ENCODE results near the gene DRG2. TPM values are rescaled to one million over a fixed set of nuclear protein-coding genes. Genes with fewer than 3 reads are reported as not detected.

Gene DRG2
- total and polyA plus RNA-seq, 7 experiments from 2014 or later: 37.7 to 54.7 (median 46.0) TPM

DNA sequence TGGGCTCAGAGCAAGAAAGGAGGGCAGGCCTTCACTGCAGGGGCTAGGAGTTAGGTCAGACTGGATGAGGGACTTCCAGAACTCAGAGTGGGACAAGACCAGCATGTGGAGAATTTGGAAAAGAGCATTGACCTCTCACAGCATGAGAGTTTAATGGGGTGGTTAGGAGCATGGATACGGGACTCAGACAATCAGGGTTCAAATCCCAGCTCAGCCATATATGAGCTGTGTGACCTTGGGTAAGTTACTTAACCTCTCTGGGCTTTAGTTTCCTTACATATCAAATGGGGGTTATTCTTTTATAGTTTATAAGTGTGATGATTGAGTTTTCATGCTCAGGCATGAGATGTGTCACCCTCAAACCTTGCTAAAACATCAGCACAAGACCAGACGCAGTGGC, 58.5 kb downstream of the DRG2 start:
- no peak for DNase-seq
- ChIA-PET CTCF (no interaction called here), POLR2A (no interaction called here)
- no peaks in the 10 kb centered on the region for H3K36me3 Mint-ChIP-seq
- no peaks in the 10 kb centered on the region for H3K9me3 Mint-ChIP-seq
- Histone ChIP-seq H3K36me3 (ENCODE audit: control insufficient read depth in 2 of 3, insufficient read depth in 3 of 3, low read length in 3 of 3) (no peaks in the 10 kb centered on the region), H3K27me3 (ENCODE audit: control insufficient read depth in 2 of 2, insufficient read depth in 2 of 2, low read length in 2 of 2) (no peaks in the 10 kb centered on the region), H3K4me1 (ENCODE audit: control insufficient read depth in 2 of 2, insufficient read depth in 2 of 2, low read length in 2 of 2) (peaks cover 0 to under 1% of the 10 kb centered on the region in 2 donors), H3K27ac (ENCODE audit: low read depth, low read length) (no peak overlapping the region), H3K9me3 (ENCODE audit: control insufficient read depth in 2 of 3, low read length in 3 of 3) (no peaks in the 10 kb centered on the region), H3K4me3 (ENCODE audit: low read length) (no peak overlapping the region)
- no peak overlapping the region for H3K4me3 Mint-ChIP-seq
- H3K4me1 Mint-ChIP-seq: peaks cover 0 to 4% (median 2%) of the 10 kb centered on the region in 7 donors
- ATAC-seq: no peak
- H3K27me3 Mint-ChIP-seq: no peaks in the 10 kb centered on the region
- intact Hi-C loops (cut with micrococcal nuclease): no loop called here
- H3K27ac Mint-ChIP-seq: peak overlapping the region in 1 of 9 donors; percentile 15

DNA sequence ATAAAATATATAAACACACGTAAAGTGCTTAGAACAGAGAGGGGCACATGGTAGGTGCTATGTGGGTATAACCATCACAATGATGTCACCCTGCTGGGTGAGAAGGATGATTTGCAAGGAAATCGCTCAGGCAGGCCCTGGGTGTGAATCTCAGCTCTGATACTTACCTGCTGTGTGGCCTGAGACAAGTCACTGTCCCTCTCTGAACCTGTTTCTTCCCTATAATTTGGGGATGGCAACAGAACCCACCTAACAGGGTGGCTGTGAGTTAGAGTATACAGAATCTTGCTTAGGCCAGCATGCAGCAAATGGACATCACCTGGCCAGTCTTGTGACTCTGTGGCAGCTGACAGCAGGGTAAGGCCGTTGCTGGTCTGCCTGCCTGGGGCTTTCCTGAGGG, 59.2 kb downstream of the DRG2 start:
- DNase-seq: no peak
- Mint-ChIP-seq H3K36me3 (no peaks in the 10 kb centered on the region), H3K4me1 (peaks cover 0 to 4% (median 0%) of the 10 kb centered on the region in 7 donors), H3K9me3 (no peaks in the 10 kb centered on the region), H3K4me3 (no peak overlapping the region), H3K27ac (no peak overlapping the region), H3K27me3 (no peaks in the 10 kb centered on the region)
- intact Hi-C loops (cut with micrococcal nuclease): no loop called here
- H3K4me1 ChIP-seq (ENCODE audit: control insufficient read depth in 2 of 2, insufficient read depth in 2 of 2, low read length in 2 of 2): no peaks in the 10 kb centered on the region
- no peak for ATAC-seq
- no peak overlapping the region for H3K27ac ChIP-seq (ENCODE audit: low read depth, low read length)
- no peak overlapping the region for H3K4me3 ChIP-seq (ENCODE audit: low read length)
- no peaks in the 10 kb centered on the region for H3K9me3 ChIP-seq (ENCODE audit: control insufficient read depth in 2 of 3, low read length in 3 of 3)
- ChIA-PET POLR2A (interaction anchor here (2.1 kb wide), 1 partner anchor 37 kb away, joined by 5 read pairs; the partner anchor contains the start of gene ALKBH5), CTCF (no interaction called here)
- H3K36me3 ChIP-seq (ENCODE audit: control insufficient read depth in 2 of 3, insufficient read depth in 3 of 3, low read length in 3 of 3): no peaks in the 10 kb centered on the region
- no peaks in the 10 kb centered on the region for H3K27me3 ChIP-seq (ENCODE audit: control insufficient read depth in 2 of 2, insufficient read depth in 2 of 2, low read length in 2 of 2)

DNA sequence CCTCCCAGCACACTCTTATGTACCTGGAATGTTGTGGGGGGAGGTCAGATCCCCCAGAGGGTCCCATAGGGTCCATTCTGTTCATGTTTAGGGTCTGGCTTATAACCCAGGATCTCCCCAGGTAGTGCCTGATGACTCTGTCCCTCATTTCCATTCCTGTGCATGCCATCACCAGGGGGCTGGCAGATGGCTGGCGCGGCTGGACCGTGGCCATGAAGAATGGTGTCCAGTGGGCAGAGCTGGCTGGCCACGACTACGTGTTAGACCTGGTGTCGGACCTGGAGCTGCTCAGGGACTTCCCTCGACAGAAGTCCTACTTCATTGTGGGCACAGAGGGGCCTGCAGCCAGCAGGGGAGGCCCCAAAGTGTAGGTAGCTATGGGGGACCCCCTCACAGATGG, 60.8 kb downstream of the DRG2 start:
- ATAC-seq: no peak
- Histone ChIP-seq H3K36me3 (ENCODE audit: control insufficient read depth in 2 of 3, insufficient read depth in 3 of 3, low read length in 3 of 3) (no peaks in the 10 kb centered on the region), H3K9me3 (ENCODE audit: control insufficient read depth in 2 of 3, low read length in 3 of 3) (no peaks in the 10 kb centered on the region), H3K27me3 (ENCODE audit: control insufficient read depth in 2 of 2, insufficient read depth in 2 of 2, low read length in 2 of 2) (no peaks in the 10 kb centered on the region), H3K4me1 (ENCODE audit: control insufficient read depth in 2 of 2, insufficient read depth in 2 of 2, low read length in 2 of 2) (no peaks in the 10 kb centered on the region), H3K27ac (ENCODE audit: low read depth, low read length) (no peak overlapping the region), H3K4me3 (ENCODE audit: low read length) (no peak overlapping the region)
- ChIA-PET CTCF (no interaction called here), POLR2A (interaction anchor here (2.1 kb wide), 1 partner anchor 35 kb away, joined by 5 read pairs; the partner anchor contains the start of gene ALKBH5)
- Mint-ChIP-seq H3K9me3 (no peaks in the 10 kb centered on the region), H3K27me3 (peaks cover 0 to 3% (median 0%) of the 10 kb centered on the region in 5 donors), H3K27ac (no peak overlapping the region), H3K4me3 (no peak overlapping the region), H3K4me1 (peaks cover under 1 to 8% (median 4%) of the 10 kb centered on the region in 7 donors), H3K36me3 (no peaks in the 10 kb centered on the region)
- intact Hi-C loops (cut with micrococcal nuclease): no loop called here
- no peak for DNase-seq

DNA sequence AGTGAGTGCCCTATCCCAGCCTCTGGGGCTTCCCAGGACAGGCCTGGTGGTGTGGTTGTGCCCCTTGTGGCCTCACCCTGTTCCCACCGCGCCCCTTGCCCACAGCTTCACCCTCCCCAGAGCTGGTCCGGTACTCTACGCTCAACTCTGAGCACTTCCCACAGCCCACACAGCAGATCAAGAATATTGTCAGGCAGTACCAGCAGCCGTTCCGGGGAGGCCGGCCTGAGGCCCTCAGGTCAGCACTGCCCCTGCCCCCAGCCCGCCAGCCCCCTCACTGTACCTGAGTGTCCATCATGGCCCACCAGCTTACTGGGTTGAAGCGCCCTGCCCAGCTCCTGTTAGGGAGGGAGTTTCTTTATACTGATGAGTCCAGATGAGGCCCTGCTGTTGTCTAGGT, 63.5 kb downstream of the DRG2 start:
- H3K4me3 ChIP-seq (ENCODE audit: low read length): no peak overlapping the region
- Mint-ChIP-seq H3K4me3 (peak overlapping the region in 1 of 10 donors; percentile 44), H3K36me3 (no peaks in the 10 kb centered on the region), H3K27me3 (peaks cover 0 to 5% (median 0%) of the 10 kb centered on the region in 5 donors), H3K9me3 (no peaks in the 10 kb centered on the region), H3K27ac (no peak overlapping the region), H3K4me1 (peaks cover 0 to 15% (median 5%) of the 10 kb centered on the region in 7 donors)
- no peak overlapping the region for H3K27ac ChIP-seq (ENCODE audit: low read depth, low read length)
- CTCF ChIA-PET: no interaction called here
- H3K36me3 ChIP-seq (ENCODE audit: control insufficient read depth in 2 of 3, insufficient read depth in 3 of 3, low read length in 3 of 3): no peaks in the 10 kb centered on the region
- ATAC-seq (no peak), DNase-seq (no peak)
- no peaks in the 10 kb centered on the region for H3K9me3 ChIP-seq (ENCODE audit: control insufficient read depth in 2 of 3, low read length in 3 of 3)
- POLR2A ChIA-PET: no interaction called here
- H3K4me1 ChIP-seq (ENCODE audit: control insufficient read depth in 2 of 2, insufficient read depth in 2 of 2, low read length in 2 of 2): no peaks in the 10 kb centered on the region
- intact Hi-C loops (cut with micrococcal nuclease): loop anchor here in 1 of 2 donors (10.0 kb wide), 1 partner anchor 164 kb away; the partner anchor contains the start of genes SMCR8 and TOP3A
- H3K27me3 ChIP-seq (ENCODE audit: control insufficient read depth in 2 of 2, insufficient read depth in 2 of 2, low read length in 2 of 2): no peaks in the 10 kb centered on the region

DNA sequence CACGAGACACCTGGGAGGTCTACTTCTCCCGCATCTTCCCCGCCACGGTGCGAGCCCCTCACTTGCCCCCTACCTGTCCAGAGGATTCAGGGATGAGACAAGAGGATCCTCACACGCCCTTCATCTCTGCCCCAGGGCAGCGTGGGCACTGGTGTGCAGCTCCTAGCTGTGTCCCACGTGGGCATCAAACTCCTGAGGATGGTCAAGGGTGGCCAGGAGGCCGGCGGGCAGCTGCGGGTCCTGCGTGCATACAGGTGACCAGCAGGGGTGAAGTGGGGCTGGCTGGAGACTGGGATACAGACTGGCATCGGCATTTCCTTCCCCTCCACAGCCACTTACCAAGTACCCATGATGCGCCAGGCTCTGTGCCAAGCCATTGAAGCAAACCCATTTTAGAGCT, 67.4 kb downstream of the DRG2 start:
- CTCF ChIA-PET: no interaction called here
- ATAC-seq: no peak
- no peaks in the 10 kb centered on the region for H3K36me3 Mint-ChIP-seq
- peak overlapping the region in 2 of 10 donors; percentile 81 to 89 for H3K4me3 Mint-ChIP-seq
- Histone ChIP-seq H3K27ac (ENCODE audit: low read depth, low read length) (no peak overlapping the region), H3K4me1 (ENCODE audit: control insufficient read depth in 2 of 2, insufficient read depth in 2 of 2, low read length in 2 of 2) (peaks cover 6 to 7% of the 10 kb centered on the region in 2 donors), H3K4me3 (ENCODE audit: low read length) (no peak overlapping the region), H3K9me3 (ENCODE audit: control insufficient read depth in 2 of 3, low read length in 3 of 3) (no peaks in the 10 kb centered on the region), H3K36me3 (ENCODE audit: control insufficient read depth in 2 of 3, insufficient read depth in 3 of 3, low read length in 3 of 3) (no peaks in the 10 kb centered on the region), H3K27me3 (ENCODE audit: control insufficient read depth in 2 of 2, insufficient read depth in 2 of 2, low read length in 2 of 2) (no peaks in the 10 kb centered on the region)
- peak overlapping the region in 2 of 9 donors; percentile 56 to 75 for H3K27ac Mint-ChIP-seq
- H3K4me1 Mint-ChIP-seq: peaks cover 0 to 25% (median 17%) of the 10 kb centered on the region in 7 donors
- H3K27me3 Mint-ChIP-seq: peaks cover 0 to 5% (median 0%) of the 10 kb centered on the region in 5 donors
- DNase-seq: no peak
- no peaks in the 10 kb centered on the region for H3K9me3 Mint-ChIP-seq
- POLR2A ChIA-PET: interaction anchor here (4.5 kb wide), 1 partner anchor 29 kb away, joined by 29 read pairs; the partner anchor contains the start of gene ALKBH5
- intact Hi-C loops (cut with micrococcal nuclease): loop anchor here in 1 of 2 donors (10.0 kb wide), 1 partner anchor 160 kb away; the partner anchor contains the start of genes SMCR8 and TOP3A

DNA sequence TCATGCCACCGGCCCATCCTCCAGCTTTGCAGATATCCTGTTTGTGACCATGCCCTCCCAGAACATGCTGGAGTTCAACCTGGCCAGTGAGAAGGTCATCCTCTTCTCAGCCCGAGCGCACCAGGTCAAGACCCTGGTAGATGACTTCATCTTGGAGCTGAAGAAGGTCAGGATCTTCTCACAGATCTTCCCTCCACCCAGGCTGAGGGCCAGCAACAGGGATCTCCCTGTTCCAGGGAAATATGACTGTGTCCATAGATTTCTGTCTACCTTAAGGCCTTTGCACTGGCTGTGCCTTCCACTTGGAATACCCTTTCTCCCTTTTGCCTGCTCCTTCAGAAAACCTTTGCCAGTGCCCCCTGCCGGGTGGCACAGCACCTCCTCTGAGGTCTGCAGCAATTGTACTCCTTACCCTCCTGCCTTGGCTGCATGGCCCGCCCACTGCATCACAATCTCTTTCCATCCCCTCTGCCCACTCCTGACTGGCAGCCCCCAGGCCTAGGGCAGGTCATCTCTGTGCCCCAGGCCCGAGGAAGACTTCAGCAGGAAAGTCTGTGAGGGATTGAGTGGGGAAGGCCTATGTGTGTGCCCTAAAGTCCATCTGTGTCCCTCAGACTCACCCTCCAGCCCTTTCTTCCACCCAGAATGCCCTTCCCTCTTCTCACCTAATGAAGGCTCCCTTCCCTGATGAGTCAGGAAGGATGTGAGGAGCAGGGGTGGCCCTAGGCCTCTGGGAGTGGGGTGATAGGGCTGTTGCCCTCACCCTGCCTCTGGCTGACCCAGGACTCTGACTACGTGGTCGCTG, 68.6 kb downstream of the DRG2 start:
- no peaks in the 10 kb centered on the region for H3K36me3 Mint-ChIP-seq
- no peaks in the 10 kb centered on the region for H3K9me3 Mint-ChIP-seq
- Histone ChIP-seq H3K4me1 (ENCODE audit: control insufficient read depth in 2 of 2, insufficient read depth in 2 of 2, low read length in 2 of 2) (peaks cover 6 to 7% of the 10 kb centered on the region in 2 donors), H3K9me3 (ENCODE audit: control insufficient read depth in 2 of 3, low read length in 3 of 3) (no peaks in the 10 kb centered on the region), H3K36me3 (ENCODE audit: control insufficient read depth in 2 of 3, insufficient read depth in 3 of 3, low read length in 3 of 3) (no peaks in the 10 kb centered on the region), H3K4me3 (ENCODE audit: low read length) (no peak overlapping the region), H3K27me3 (ENCODE audit: control insufficient read depth in 2 of 2, insufficient read depth in 2 of 2, low read length in 2 of 2) (no peaks in the 10 kb centered on the region), H3K27ac (ENCODE audit: low read depth, low read length) (no peak overlapping the region)
- no peak for DNase-seq
- peaks cover 0 to 25% (median 17%) of the 10 kb centered on the region in 7 donors for H3K4me1 Mint-ChIP-seq
- POLR2A ChIA-PET: interaction anchor here (4.5 kb wide), 1 partner anchor 28 kb away, joined by 29 read pairs; the partner anchor contains the start of gene ALKBH5
- CTCF ChIA-PET: no interaction called here
- peak overlapping the region in 1 of 10 donors; percentile 25 for H3K4me3 Mint-ChIP-seq
- H3K27me3 Mint-ChIP-seq: peaks cover 0 to 5% (median 0%) of the 10 kb centered on the region in 5 donors
- peak overlapping the region in 5 of 9 donors; percentile 31 to 73 (median 49) for H3K27ac Mint-ChIP-seq
- intact Hi-C loops (cut with micrococcal nuclease): loop anchor here in 1 of 2 donors (10.0 kb wide), 1 partner anchor 158 kb away; the partner anchor contains the start of genes SMCR8 and TOP3A
- ATAC-seq: no peak
